ENCODE results near the gene SLCO3A1. TPM values are rescaled to one million over a fixed set of nuclear protein-coding genes. Genes with fewer than 3 reads are reported as not detected.
A peak's percentile ranks its signal among the peaks of the same experiment; 100 is the strongest.

The SLCO3A1 gene
- total RNA-seq, 2 donors from 2014 or later: 55.9 to 65.1 TPM

- Mint-ChIP-seq H3K4me3 (no peak overlapping the region), H3K36me3 (ENCODE audit: low read depth) (peaks cover 4% of the 10 kb centered on the region), H3K27ac (no peak overlapping the region), H3K4me1 (peaks cover 34% of the 10 kb centered on the region), H3K27me3 (no peaks in the 10 kb centered on the region)
- DNase-seq (no peak), ATAC-seq (no peak)
- no peaks in the 10 kb centered on the region for H3K9me3 ChIP-seq (ENCODE audit: control insufficient read depth, low read length, poor library complexity, severe bottlenecking)
Observed at GRCh38 chr15:92029767-92030166, 176.3 kb downstream of the SLCO3A1 start.

- no peak for DNase-seq
- Mint-ChIP-seq H3K27me3 (no peaks in the 10 kb centered on the region), H3K4me1 (peaks cover 24% of the 10 kb centered on the region), H3K4me3 (peak overlapping the region; percentile 31), H3K27ac (no peak overlapping the region), H3K36me3 (ENCODE audit: low read depth) (peaks cover 4% of the 10 kb centered on the region)
- no peaks in the 10 kb centered on the region for H3K9me3 ChIP-seq (ENCODE audit: control insufficient read depth, low read length, poor library complexity, severe bottlenecking)
- ATAC-seq: no peak
Observed at GRCh38 chr15:92033314-92033713, 179.8 kb downstream of the SLCO3A1 start.

GRCh38 chr15:92033723-92034122 lies 180.2 kb downstream of the SLCO3A1 start:
- ATAC-seq (no peak), DNase-seq (no peak)
- peaks cover 24% of the 10 kb centered on the region for H3K4me1 Mint-ChIP-seq
- no peaks in the 10 kb centered on the region for H3K27me3 Mint-ChIP-seq
- no peak overlapping the region for H3K4me3 Mint-ChIP-seq
- peaks cover 4% of the 10 kb centered on the region for H3K36me3 Mint-ChIP-seq (ENCODE audit: low read depth)
- H3K27ac Mint-ChIP-seq: no peak overlapping the region
- H3K9me3 ChIP-seq (ENCODE audit: control insufficient read depth, low read length, poor library complexity, severe bottlenecking): no peaks in the 10 kb centered on the region

- no peaks in the 10 kb centered on the region for H3K27me3 Mint-ChIP-seq
- no peak overlapping the region for H3K27ac Mint-ChIP-seq
- peaks cover 24% of the 10 kb centered on the region for H3K4me1 Mint-ChIP-seq
- H3K9me3 ChIP-seq (ENCODE audit: control insufficient read depth, low read length, poor library complexity, severe bottlenecking): no peaks in the 10 kb centered on the region
- DNase-seq: no peak
- H3K36me3 Mint-ChIP-seq (ENCODE audit: low read depth): peaks cover 4% of the 10 kb centered on the region
- ATAC-seq: no peak
- H3K4me3 Mint-ChIP-seq: no peak overlapping the region
Observed at GRCh38 chr15:92034227-92034626, 180.7 kb downstream of the SLCO3A1 start.

- DNase-seq (no peak), ATAC-seq (no peak)
- Mint-ChIP-seq H3K27me3 (no peaks in the 10 kb centered on the region), H3K4me3 (no peak overlapping the region), H3K4me1 (peaks cover 28% of the 10 kb centered on the region), H3K27ac (no peak overlapping the region), H3K36me3 (ENCODE audit: low read depth) (peaks cover 4% of the 10 kb centered on the region)
- no peaks in the 10 kb centered on the region for H3K9me3 ChIP-seq (ENCODE audit: control insufficient read depth, low read length, poor library complexity, severe bottlenecking)
Observed at GRCh38 chr15:92035551-92035950, 182.0 kb downstream of the SLCO3A1 start.

- Mint-ChIP-seq H3K27me3 (no peaks in the 10 kb centered on the region), H3K36me3 (ENCODE audit: low read depth) (peaks cover 4% of the 10 kb centered on the region), H3K4me1 (peaks cover 30% of the 10 kb centered on the region), H3K4me3 (no peak overlapping the region), H3K27ac (no peak overlapping the region)
- no peak for DNase-seq
- no peaks in the 10 kb centered on the region for H3K9me3 ChIP-seq (ENCODE audit: control insufficient read depth, low read length, poor library complexity, severe bottlenecking)
- ATAC-seq: no peak
Observed at GRCh38 chr15:92035961-92036360, 182.5 kb downstream of the SLCO3A1 start.

GRCh38 chr15:92037491-92037890 lies 184.0 kb downstream of the SLCO3A1 start:
- peaks cover 36% of the 10 kb centered on the region for H3K4me1 Mint-ChIP-seq
- peaks cover 4% of the 10 kb centered on the region for H3K36me3 Mint-ChIP-seq (ENCODE audit: low read depth)

GRCh38 chr15:92040350-92040749 lies 186.8 kb downstream of the SLCO3A1 start:
- Mint-ChIP-seq H3K36me3 (ENCODE audit: low read depth) (no peaks in the 10 kb centered on the region), H3K27me3 (no peaks in the 10 kb centered on the region), H3K27ac (no peak overlapping the region), H3K4me1 (peaks cover 37% of the 10 kb centered on the region), H3K4me3 (no peak overlapping the region)
- DNase-seq (no peak), ATAC-seq (no peak)
- no peaks in the 10 kb centered on the region for H3K9me3 ChIP-seq (ENCODE audit: control insufficient read depth, low read length, poor library complexity, severe bottlenecking)

More at GRCh38 chr15:92037491-92037890, 184.0 kb downstream of the SLCO3A1 start:
- no peaks in the 10 kb centered on the region for H3K27me3 Mint-ChIP-seq
- H3K27ac Mint-ChIP-seq: no peak overlapping the region
- ATAC-seq (no peak), DNase-seq (no peak)
- H3K4me3 Mint-ChIP-seq: no peak overlapping the region
- no peaks in the 10 kb centered on the region for H3K9me3 ChIP-seq (ENCODE audit: control insufficient read depth, low read length, poor library complexity, severe bottlenecking)

GRCh38 chr15:92041371-92041770 lies 187.9 kb downstream of the SLCO3A1 start:
- Mint-ChIP-seq H3K4me3 (no peak overlapping the region), H3K27ac (no peak overlapping the region), H3K27me3 (no peaks in the 10 kb centered on the region), H3K36me3 (ENCODE audit: low read depth) (no peaks in the 10 kb centered on the region), H3K4me1 (peaks cover 43% of the 10 kb centered on the region)
- DNase-seq: no peak
- H3K9me3 ChIP-seq (ENCODE audit: control insufficient read depth, low read length, poor library complexity, severe bottlenecking): no peaks in the 10 kb centered on the region
- no peak for ATAC-seq

GRCh38 chr15:92043283-92043682 lies 189.8 kb downstream of the SLCO3A1 start:
- Mint-ChIP-seq H3K4me3 (no peak overlapping the region), H3K36me3 (ENCODE audit: low read depth) (no peaks in the 10 kb centered on the region), H3K27ac (peak overlapping the region; percentile 66), H3K4me1 (peaks cover 49% of the 10 kb centered on the region), H3K27me3 (no peaks in the 10 kb centered on the region)
- ATAC-seq (no peak), DNase-seq (no peak)
- no peaks in the 10 kb centered on the region for H3K9me3 ChIP-seq (ENCODE audit: control insufficient read depth, low read length, poor library complexity, severe bottlenecking)

- ATAC-seq: no peak
- Mint-ChIP-seq H3K27ac (peak overlapping the region; percentile 66), H3K27me3 (no peaks in the 10 kb centered on the region), H3K4me1 (peaks cover 58% of the 10 kb centered on the region), H3K36me3 (ENCODE audit: low read depth) (no peaks in the 10 kb centered on the region), H3K4me3 (peak overlapping the region; percentile 36)
- no peaks in the 10 kb centered on the region for H3K9me3 ChIP-seq (ENCODE audit: control insufficient read depth, low read length, poor library complexity, severe bottlenecking)
- DNase-seq: no peak
Observed at GRCh38 chr15:92044203-92044909, 190.8 kb downstream of the SLCO3A1 start.

- Mint-ChIP-seq H3K4me3 (no peak overlapping the region), H3K27me3 (no peaks in the 10 kb centered on the region), H3K27ac (peak overlapping the region; percentile 43), H3K36me3 (ENCODE audit: low read depth) (no peaks in the 10 kb centered on the region), H3K4me1 (peaks cover 57% of the 10 kb centered on the region)
- ATAC-seq (no peak), DNase-seq (no peak)
- H3K9me3 ChIP-seq (ENCODE audit: control insufficient read depth, low read length, poor library complexity, severe bottlenecking): no peaks in the 10 kb centered on the region
Observed at GRCh38 chr15:92047900-92048299, 194.4 kb downstream of the SLCO3A1 start.

- ATAC-seq: no peak
- no peak overlapping the region for H3K4me3 Mint-ChIP-seq
- H3K9me3 ChIP-seq (ENCODE audit: control insufficient read depth, low read length, poor library complexity, severe bottlenecking): no peaks in the 10 kb centered on the region
- peaks cover 54% of the 10 kb centered on the region for H3K4me1 Mint-ChIP-seq
- DNase-seq: no peak
- H3K27me3 Mint-ChIP-seq: no peaks in the 10 kb centered on the region
- peak overlapping the region; percentile 8 for H3K27ac Mint-ChIP-seq
- H3K36me3 Mint-ChIP-seq (ENCODE audit: low read depth): no peaks in the 10 kb centered on the region
Observed at GRCh38 chr15:92048739-92049138, 195.2 kb downstream of the SLCO3A1 start.

- H3K27ac Mint-ChIP-seq: peak overlapping the region; percentile 8
- H3K27me3 Mint-ChIP-seq: no peaks in the 10 kb centered on the region
Observed at GRCh38 chr15:92049290-92049989, 195.9 kb downstream of the SLCO3A1 start.

More at GRCh38 chr15:92049290-92049989, 195.9 kb downstream of the SLCO3A1 start:
- no peak for DNase-seq
- no peak for ATAC-seq
- H3K9me3 ChIP-seq (ENCODE audit: control insufficient read depth, low read length, poor library complexity, severe bottlenecking): no peaks in the 10 kb centered on the region
- Mint-ChIP-seq H3K36me3 (ENCODE audit: low read depth) (no peaks in the 10 kb centered on the region), H3K4me1 (peaks cover 47% of the 10 kb centered on the region), H3K4me3 (no peak overlapping the region)

Measured in T-helper 17 cell (primary cell).